ENCODE results near the gene NUPR2. TPM values are rescaled to one million over a fixed set of nuclear protein-coding genes. Genes with fewer than 3 reads are reported as not detected.
A peak's percentile ranks its signal among the peaks of the same experiment; 100 is the strongest.
"Not testable (repeated sequence)": the region's sequence is repeated elsewhere in the genome, so short reads cannot be mapped to it uniquely, and the experiment has no call there.

The NUPR2 gene
- total and polyA plus RNA-seq, 10 donors = not detected

- intact Hi-C loops (cut with DNase I; ENCODE audit: low total_unique reads) = no loop called here
- H3K9me3 ChIP-seq = no peaks in the 10 kb centered on the region
- no peak overlapping the region for H3K4me3 ChIP-seq
- peaks cover 0 to 17% (median 5%) of the 10 kb centered on the region in 6 donors for H3K4me1 ChIP-seq
- no peaks in the 10 kb centered on the region for H3K27me3 ChIP-seq (replicated peaks in 1 of 7)
- TF ChIP-seq POLR2AphosphoS5 (IDR thresholded peaks at IDR 0.05) (no peak), CTCF (IDR thresholded peaks at IDR 0.05 in 8 of 11, conservative IDR thresholded peaks at IDR 0.05 in 3 of 11) (no peak), POLR2A (IDR thresholded peaks at IDR 0.05) (no peak)
- DNase-seq = peak; percentile 60
- no peak overlapping the region for H3K27ac ChIP-seq
- H3K36me3 ChIP-seq = peaks cover 0 to 65% (median 6%) of the 10 kb centered on the region in 6 donors
- 94 to 98% (median 96%) methylated on average over 7 of the region's 7 CpGs for WGBS, 5 donors
Measured at GRCh38 chr7:56086761-56087160, 29.5 kb downstream of the NUPR2 start.

- TF ChIP-seq CTCF (IDR thresholded peaks at IDR 0.05 in 8 of 11, conservative IDR thresholded peaks at IDR 0.05 in 3 of 11) (no peak), POLR2A (IDR thresholded peaks at IDR 0.05) (no peak), POLR2AphosphoS5 (IDR thresholded peaks at IDR 0.05) (peak; percentile 22 to 48 (median 32))
- intact Hi-C loops (cut with DNase I; ENCODE audit: low total_unique reads) = no loop called here
- 68 to 75% (median 73%) methylated on average over 12 to 13 of the region's 13 CpGs for WGBS, 5 donors
- H3K9me3 ChIP-seq = no peaks in the 10 kb centered on the region
- H3K27me3 ChIP-seq (replicated peaks in 1 of 7) = no peaks in the 10 kb centered on the region
- no peak overlapping the region for H3K27ac ChIP-seq
- peak; percentile 72 for DNase-seq
- no peak overlapping the region for H3K4me3 ChIP-seq
- peaks cover 0 to 84% (median 26%) of the 10 kb centered on the region in 6 donors for H3K36me3 ChIP-seq
- H3K4me1 ChIP-seq = peaks cover 0 to 35% (median 5%) of the 10 kb centered on the region in 6 donors
Measured at GRCh38 chr7:56083150-56083785, 32.9 kb downstream of the NUPR2 start.

GRCh38 chr7:56081626-56082340, 34.4 kb downstream of the NUPR2 start:
- intact Hi-C loops (cut with DNase I; ENCODE audit: low total_unique reads) = no loop called here
- TF ChIP-seq CTCF (IDR thresholded peaks at IDR 0.05 in 8 of 11, conservative IDR thresholded peaks at IDR 0.05 in 3 of 11) = no peak
- peak in 1 of 3 donors; percentile 62 for TF ChIP-seq POLR2AphosphoS5 (IDR thresholded peaks at IDR 0.05)
- no peak for TF ChIP-seq POLR2A (IDR thresholded peaks at IDR 0.05)
- 72 to 89% (median 83%) methylated on average over 21 to 29 of the region's 29 CpGs for WGBS, 5 donors
- peaks cover 0 to 84% (median 29%) of the 10 kb centered on the region in 6 donors for H3K36me3 ChIP-seq
- DNase-seq = peak; percentile 68
- H3K9me3 ChIP-seq = no peaks in the 10 kb centered on the region
- peaks cover 0 to 35% (median 5%) of the 10 kb centered on the region in 6 donors for H3K4me1 ChIP-seq
- no peaks in the 10 kb centered on the region for H3K27me3 ChIP-seq (replicated peaks in 1 of 7)
- no peak overlapping the region for H3K27ac ChIP-seq
- H3K4me3 ChIP-seq = no peak overlapping the region

- H3K4me1 ChIP-seq = peaks cover 0 to 35% (median 5%) of the 10 kb centered on the region in 6 donors
- peak; percentile 72 for DNase-seq
- WGBS, 5 donors = 90 to 92% (median 90%) methylated on average over 18 to 28 of the region's 28 CpGs
Measured at GRCh38 chr7:56080726-56081435, 35.3 kb downstream of the NUPR2 start.

More at GRCh38 chr7:56080726-56081435, 35.3 kb downstream of the NUPR2 start:
- intact Hi-C loops (cut with DNase I; ENCODE audit: low total_unique reads); H3K9me3 ChIP-seq; H3K27me3 ChIP-seq (replicated peaks in 1 of 7); H3K4me3 ChIP-seq; H3K27ac ChIP-seq: not testable (repeated sequence)
- peaks cover 0 to 84% (median 33%) of the 10 kb centered on the region in 6 donors for H3K36me3 ChIP-seq
